T-helper 1 cell (primary cell): ENCODE measurements around the gene C12orf42.
A peak's percentile ranks its signal among the peaks of the same experiment; 100 is the strongest.

ENCODE experiments used
- DNase-seq, 5 donors: peaks; one replicate each; pipeline ENCODE4 v3.0.0-alpha.2; 2012 to 2020
- total RNA-seq, 4 donors: gene quantifications; one replicate each; lab custom pipeline; 2026; lab: John Stamatoyannopoulos, UW

The C12orf42 gene
- total RNA-seq = 7.9 to 14.0 (median 10.4) reads per million in 4 donors

DNA sequence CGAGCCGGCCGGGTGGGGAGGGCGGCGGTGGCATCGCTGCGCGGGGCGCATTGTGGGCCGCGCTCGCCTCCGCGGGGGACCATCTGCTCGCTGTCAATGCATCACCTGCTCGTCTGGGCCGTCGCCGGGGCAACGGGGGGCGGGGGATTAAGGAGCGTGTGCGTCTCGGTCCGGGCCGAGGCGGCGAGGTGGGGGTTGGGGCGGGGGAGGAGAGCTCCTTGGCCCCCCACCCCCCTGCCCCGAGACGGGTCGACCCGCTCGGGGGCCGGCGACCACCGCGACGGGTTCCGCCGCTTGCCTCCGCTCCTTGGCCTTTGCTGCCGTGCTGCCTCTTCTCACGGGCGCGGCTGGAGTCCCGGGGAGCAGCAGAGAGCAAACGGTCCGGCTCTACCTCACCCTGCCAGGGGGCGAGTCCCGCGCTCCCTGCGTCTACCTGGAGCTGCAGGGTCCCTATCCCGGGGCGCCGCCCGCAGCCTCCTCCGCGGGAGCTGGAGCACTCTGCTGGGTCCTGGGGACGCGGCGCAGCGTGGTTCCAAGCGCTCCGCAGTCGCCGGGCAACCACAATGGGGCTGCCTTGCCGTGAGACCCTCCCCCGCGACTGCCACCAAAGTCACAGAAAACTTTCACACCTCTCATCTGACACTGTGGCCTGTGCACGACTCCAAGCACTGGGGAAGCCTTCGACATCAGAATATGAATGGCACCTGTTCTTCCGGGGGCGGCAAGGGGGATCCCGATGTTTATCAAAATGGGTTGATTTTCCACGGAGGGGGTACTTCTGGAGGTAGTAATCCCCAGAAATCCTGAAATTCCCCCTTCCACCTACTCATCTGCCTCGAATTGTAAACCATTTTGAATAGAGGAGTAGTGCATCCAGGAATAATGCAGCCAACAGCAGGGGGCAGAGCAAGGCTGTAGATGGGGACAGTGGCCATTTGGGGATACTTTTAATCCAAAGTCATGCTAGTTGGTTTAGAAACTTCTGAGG, at the start of gene C12orf42:
Gene C12orf42, minus strand, starts transcription at position 500 of the 988 bp plus-strand sequence. CDS start 17,542 bp downstream, outside the sequence.
- peak in 3 of 5 donors; percentile 21 to 44 (median 34) for DNase-seq

DNA sequence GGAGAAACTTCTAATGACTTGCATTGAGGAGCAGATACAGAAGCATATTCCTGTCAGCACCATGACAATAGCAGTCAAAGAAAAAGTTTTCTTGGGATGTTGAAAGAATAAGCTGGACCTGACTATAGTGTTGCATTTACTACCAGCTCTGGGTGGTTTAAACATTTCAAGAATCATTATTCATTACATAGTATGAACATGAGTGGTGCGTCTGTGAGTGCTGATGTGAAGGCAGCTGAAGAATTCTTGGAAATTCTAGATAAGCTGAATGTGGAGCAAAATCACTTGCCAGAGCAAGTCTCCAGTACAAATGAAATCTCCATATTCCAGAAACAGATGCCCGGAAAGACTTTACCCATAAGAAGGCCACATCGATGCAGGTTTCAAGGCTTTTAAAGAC, 46.3 kb upstream of the C12orf42 start:
- DNase-seq = no peak

DNA sequence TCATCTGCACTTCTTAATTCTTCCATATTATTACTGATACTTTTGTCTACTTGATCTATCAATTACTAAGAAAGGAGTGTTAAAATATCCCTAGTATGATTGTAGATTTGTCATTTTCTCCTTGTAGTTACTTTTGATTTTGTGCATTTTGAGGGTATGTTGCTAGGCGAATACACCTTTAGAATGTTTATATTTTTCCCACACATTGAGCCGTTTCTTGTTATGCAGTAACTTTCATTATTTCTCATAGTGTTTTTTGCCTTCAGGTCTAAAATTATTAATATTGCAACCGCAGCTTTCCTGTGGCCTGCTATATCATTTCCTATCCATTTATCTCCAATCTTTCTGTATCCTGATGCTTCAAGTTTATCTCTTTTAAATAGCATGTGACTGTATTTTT, 44.6 kb upstream of the C12orf42 start:
- DNase-seq = peak in 1 of 5 donors; percentile 16

DNA sequence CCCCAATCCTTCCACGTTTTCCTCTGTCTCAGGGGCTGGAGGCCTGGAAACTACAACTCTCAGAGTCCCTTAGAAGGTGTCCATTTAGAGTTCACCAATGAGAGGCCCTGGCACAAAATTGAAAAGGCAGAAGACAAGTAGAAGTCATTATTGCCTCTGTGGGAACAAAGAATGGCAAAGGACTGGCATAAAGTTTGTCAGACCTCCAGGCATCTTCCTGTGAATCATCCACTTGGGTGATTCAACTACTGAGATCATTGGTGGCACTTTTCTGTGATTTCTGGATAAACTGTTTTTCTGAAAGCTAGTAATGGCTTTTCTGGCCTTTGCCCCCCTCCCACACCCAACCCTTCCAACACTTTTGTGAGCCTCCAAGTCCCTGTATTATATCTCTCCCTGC, 42.6 kb upstream of the C12orf42 start:
- DNase-seq = no peak

DNA sequence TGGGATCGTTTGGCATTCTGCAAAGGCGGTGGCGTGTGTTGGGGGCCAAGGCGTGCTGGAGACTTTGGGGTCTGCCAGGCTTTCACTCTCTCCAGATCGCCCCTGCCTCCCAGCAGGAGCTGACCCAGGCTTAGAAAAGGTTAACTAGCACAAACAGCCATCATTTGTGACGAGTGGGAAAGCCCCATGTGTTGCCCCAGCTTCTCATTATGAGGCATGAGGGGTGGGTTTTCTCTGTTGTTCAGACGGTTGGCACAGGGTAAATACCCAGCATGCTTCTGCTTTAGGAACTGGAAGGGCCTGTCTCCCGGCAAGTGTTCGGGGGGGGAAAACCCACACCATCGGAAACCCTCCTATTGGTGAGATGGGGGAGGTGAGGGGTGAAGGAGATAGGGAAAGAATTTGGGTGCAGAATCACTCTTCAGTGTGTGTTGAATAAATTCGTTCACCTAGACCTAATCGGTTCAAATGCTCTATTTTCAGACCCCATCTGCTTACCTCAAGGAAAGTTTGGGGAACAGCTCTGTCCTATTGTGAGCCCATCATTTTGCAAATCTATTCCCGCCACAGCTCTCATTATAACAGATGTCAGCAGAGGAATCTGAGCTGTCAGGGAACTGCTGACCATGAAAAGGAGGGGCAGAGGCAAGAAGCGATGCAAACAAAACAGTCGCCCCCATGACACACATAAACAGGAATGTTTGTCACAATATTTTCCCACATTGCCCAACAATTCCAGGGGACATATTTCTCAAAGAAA, 34.7 kb upstream of the C12orf42 start:
- DNase-seq = no peak

DNA sequence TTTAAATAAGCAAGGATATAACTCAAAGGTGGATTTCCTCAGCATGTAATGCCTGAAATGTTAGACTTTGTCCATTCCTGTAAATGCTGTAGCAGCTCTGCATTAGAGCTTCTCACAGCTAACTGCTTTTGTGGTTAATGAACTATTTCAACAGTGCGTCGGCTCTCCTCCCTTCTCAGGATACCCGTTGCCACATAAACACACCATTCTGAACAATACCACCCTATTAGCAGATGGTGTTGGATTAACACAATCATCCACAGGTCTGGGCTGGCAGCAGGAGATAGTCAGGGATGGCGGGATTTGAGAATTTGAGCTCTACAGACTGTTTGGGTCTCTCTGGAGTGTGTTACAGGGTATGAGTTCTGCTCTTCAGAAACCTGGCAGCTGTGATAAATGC, 33.5 kb upstream of the C12orf42 start:
- no peak for DNase-seq

DNA sequence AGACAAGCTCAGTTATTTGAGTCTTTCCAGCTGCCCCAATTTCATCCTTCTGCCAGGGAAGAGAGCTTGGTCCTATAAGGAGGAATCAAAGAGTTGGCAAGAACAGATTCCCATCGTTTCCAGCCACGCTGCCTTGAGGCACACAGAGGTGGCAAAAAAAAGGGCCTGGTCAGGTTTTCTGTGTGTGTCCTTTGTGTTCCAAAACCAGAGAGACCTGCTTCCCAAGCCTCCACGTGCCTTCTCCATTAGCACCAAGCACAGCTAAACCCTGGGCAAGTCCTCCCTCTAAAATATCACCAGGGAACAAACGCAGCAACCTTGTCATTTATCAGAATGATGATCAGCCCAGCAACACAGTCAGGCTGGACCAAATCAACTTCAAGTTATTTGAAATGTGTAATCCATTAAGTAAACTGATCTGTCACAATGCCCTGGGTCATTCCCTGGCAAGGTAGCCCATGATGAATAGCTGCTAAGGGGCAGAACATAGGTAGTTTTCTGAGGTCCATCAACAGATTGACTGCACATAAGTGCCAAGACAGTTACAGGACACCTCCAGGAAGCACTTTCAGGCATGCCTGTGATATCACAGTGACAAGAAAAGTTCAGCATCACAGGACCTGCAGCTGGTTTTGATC, 28.6 kb upstream of the C12orf42 start:
- DNase-seq = no peak

DNA sequence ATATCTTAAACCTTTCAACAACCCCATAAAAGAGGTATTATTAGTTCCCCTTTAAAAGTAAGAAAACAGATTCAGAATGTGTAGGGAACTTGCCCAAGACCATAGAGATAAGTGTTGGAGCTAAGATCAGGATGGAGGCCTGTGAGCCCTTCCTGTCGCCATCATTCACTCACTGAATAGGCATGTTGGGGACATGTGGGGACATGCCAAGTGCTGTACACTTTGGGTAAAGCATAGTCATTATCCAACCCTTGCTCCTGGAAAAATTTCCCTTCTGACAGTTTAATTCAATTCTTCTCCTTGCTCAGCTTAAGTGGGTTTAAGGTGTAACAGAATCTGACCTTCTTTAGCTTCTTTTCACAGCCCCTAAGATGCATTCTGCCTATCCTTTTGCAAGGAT, 28.0 kb upstream of the C12orf42 start:
- no peak for DNase-seq

DNA sequence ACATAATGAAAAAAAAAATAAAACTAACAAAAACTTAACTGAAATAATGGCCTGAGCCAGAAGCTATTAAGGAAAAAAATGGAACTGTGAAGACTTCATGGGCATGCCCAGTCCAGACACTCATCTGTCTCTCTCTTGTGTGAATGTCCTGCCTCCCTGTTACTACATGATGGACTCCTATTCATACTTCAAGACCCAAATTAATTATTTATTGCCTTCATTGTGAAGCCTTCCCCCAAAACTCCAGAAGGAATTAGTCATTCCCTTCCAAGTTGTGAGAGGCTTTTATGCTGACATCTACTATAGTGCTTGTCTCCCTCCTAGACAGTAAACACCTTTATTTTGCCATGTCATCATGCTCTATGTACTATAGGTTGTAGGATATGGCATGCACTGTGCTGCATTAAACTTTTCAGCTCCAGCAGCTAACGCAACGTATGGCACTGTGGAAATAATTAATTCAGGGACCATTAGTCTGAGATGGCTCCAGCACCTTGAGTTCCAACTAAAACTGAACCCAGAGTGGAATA, 25.0 kb upstream of the C12orf42 start:
- no peak for DNase-seq

DNA sequence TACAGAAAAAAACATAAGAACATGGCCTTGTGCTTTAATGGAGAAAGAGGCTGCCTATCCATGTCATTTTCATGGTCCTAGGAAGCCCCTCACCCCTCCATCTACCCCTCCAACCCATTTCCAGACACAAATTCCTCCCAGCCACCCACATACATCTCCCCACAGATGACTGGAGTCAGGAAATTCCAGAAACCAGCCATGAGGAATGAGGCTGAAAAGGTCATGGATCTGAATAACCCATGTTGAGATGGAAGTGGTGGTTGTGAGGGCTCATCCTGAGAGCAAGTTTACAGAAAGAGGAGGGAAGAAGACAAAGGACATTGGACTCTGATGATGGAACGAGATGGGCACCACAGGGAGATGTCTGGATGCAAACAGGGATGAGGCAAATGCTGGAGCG, 23.9 kb upstream of the C12orf42 start:
- no peak for DNase-seq

DNA sequence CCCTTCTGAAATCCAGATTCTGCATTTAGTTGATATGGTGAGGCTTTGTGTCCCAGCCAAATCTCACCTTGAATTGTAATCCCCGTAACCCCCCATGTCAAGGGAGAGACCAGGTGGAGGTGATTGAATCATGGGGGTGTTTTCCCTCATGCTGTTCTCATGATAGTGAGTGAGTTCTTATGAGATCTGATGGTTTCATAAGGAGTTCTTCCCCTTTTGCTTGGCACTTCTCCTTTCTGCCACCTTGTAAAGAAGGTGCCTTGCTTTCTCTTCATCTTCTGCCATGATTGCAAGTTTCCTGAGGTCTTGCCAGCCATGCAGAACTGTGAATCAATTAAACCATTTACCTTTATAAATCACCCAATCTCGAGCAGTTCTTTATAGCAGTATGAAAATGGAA, 23.1 kb upstream of the C12orf42 start:
- DNase-seq = no peak

DNA sequence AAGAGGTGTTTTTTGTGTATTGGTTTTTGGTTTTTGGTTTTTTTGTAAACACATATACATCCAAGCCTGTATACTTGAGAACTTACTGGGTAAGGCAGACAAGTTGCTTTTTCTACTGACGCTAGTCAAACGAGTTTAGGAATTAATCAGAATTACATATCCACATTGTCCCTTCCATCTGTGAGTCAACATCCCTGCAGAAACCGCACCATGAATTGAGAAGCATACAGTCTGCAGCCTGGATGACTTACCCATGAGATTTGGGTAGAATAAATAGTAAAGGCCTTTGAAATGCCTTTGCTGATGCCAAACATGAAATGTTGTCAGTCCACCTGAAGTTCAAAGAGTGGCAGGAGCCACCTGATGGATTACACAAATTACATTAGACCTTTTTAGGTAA, 21.4 kb upstream of the C12orf42 start:
- no peak for DNase-seq

DNA sequence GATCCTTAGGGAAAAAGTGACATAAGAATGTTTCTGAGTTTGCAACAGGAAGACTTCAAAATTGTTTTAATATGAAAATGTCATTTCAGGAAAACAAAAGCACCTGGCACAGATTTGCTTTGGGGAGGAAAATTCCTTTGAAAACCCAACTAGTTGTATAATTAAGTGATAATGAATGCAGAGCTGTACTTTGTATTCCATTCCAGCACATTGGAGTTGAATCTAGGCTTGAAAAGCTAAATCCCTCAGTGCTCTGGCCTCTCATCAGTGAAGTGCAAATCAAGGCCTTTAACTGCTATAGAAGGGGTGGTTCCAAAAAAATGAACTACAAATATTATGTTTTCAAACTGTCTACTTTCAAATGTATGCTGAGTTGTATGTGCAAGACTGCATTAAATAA, 19.6 kb upstream of the C12orf42 start:
- DNase-seq = no peak

DNA sequence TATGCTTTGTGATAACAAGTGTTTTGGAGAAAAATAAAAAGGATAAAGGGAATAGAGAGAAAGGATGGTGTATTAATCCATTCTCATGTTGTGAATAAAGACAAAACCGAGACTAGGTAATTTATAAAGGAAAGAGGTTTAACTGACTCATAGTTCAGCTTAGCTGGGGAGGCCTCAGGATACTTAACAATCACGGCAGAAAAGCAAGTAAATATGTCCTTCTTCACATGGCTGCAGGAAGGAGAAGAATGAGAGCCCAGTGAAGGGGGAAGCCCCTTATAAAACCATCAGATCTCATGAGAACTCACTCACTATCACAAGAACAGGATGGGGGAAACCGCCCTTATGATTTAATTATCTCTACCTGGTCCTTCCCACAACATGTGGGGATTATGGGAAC, 18.1 kb upstream of the C12orf42 start:
- no peak for DNase-seq

DNA sequence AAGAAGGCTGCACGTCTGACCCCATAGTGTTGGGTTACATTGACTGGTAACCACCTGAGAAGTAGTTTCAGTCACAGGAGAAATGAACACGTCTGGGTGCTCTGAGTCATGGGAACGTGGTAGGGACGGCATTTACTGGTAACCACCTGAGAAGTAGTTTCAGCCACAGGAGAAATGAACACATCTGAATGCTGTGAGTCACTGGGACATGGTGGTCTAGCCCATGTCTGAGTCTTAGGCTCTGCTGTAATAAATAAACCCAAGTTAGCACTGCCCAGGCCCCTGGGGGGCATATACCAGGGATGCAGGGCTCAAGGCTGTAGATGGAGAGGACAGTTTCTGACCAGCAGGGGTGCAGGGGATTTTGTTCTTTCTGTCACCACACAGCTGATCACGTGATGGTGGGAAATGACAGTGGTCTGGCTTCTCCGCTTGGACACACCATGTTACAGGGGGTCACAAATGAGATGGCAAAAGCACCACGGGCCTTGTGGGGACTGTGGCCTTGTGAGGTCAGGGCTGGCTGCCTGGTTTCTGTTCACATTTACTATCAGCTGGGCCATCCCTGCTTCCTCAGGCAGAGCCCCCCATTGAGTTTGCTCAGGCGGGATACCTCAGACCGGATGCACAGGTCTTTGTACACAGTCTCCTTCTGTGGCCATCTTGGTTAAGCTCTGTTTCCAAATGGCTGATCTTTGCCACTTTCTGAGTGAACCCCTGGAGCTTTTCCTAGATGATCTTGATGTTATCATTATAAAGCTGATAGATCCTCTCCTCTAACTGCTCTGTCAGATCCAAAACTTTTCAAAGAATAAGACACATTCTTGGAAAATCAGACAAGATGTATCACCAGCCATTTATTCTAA, 9.8 kb upstream of the C12orf42 start:
- peak in 1 of 5 donors; percentile 77 for DNase-seq

DNA sequence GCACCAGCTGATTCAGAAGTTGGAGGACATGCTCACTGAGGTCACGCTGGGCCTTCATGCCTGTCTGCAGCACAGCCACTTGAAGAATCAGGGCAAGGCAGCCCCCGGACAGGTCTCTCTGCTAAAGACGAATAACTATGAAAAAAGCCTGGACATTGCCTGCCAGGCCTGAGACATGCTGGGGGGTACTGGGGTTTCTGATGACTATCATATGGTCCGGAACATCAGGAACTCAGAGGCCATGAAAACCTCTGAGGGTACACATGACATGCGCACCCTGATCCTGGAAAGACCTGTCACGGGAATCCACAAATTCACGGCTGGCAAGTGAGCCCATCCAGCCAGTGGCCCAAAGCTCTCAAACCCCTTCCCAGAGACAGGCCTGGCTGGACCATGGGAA, 8.8 kb upstream of the C12orf42 start:
- no peak for DNase-seq

DNA sequence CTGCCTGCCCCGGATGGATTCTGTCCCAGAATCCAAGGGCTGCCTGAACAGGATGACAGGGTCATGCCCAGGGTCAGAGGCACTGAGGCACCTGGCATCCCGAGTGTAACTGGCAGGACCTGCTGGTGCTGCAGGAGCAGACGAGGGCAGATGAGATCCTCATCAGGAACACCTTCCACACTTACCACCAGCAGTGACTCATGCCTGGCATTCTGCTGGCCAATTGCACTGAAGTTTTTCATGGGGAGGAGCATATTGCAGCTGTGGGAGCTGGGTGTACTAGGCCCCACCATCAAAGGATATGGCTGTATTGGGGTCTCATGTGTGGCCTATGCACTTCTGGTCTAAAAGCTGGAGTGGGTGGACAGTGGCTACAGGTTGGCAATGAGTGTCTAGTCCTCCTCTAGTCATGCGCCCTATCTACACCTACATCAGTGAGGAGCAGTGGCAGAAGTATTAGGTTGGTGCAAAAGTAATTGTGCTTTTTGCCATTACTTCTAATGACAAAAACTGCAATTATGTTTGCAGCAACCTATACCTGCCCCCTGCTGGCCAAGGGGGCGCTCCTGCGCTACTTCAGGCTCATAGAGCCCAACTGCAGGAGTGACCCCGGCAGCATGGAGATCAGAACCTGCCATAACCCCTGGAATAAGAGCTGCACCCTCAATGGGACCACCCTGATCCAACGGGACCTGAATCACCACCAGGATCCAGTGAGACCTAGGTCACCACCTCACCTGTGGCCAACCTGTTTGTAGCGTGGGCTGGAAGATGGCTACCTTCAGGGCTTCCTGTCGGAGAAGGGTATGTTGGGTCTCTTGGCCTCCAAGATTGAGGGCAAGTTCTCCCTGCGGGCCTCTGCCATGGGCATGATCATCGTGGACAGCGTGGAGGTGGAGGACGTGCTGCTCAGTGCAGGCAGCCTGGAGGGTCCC, 8.0 kb upstream of the C12orf42 start:
- peak; percentile 24 to 59 (median 40) for DNase-seq

DNA sequence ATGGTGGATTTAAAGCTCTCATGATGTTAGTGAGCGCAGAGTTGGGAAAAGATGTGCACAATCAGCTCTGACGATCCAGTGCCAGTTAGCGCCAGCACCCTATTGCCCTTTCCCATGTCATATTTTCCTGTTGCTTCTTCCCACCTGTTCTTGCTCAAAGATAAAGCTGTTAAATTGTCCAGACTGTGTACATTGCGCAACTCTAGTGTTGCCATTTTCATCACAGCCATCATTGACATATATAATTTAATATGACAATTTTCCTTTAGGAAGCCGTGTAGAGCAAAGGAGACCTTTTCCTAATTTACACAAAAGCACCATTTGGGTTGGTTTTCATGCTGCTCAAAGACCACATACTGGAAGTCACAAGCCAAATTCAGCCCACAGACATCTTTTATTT, 5.7 kb upstream of the C12orf42 start:
- DNase-seq = no peak

DNA sequence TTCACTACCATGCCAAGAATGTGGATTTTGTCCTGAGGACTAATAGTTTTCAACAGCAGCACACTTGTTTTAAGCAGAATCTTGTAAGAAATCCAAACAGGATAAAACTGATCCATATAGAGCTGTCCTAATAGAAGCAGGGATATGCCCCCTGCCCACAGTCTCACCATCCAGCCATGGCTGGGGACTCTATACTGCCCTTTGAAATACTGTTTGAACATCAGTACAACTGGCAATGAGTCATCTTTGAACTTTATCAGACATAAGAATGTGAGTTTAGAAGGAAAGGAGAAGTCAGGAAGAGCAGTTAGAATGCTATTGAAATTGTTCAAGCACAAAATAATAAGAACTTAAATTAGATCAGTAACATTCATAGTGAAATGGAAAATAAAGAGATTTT, 3.8 kb upstream of the C12orf42 start:
- no peak for DNase-seq

DNA sequence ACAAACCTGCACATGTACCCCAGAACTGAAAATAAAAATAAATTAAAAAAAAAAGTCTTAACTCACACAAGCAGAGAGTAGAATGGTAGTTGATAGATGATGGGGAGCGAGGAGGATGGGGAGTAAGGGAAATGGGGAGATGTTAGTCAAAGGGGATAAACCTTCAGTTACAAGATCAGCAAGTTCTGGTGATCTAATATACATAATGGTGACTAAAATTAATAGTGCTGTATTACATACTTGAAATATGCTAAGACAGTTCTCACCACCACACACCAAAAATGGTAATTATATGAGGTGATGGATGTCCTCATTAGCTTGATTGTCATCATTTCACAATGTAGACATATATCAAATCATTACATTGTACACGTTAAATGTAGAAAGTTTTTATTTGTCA, 3.2 kb upstream of the C12orf42 start:
- DNase-seq = peak in 1 of 5 donors; percentile 30
